MCF 10A (cell line): ENCODE measurements around the gene CNGA2. TPM values are rescaled to one million over a fixed set of nuclear protein-coding genes. Genes with fewer than 3 reads are reported as not detected.

Experiments
- BruUV-seq: library from RNA; stranded (reverse); fragments of 400-500 nt; replicated peaks from 2 replicates; lab custom pipeline; 2021; lab: Mats Ljungman, UMichigan
- CTCF ChIA-PET: fragments of 300-600 bp; sonication (Branson Sonifier 250); formaldehyde crosslinking; extraction: SDS; loops from one replicate; lab custom pipeline; 2021; ENCODE audit warnings: antibody characterized with exemption, inconsistent platforms; lab: Yijun Ruan, JAX
- POLR2A ChIA-PET: fragments of 300-600, 350-650 bp; sonication (Branson Sonifier 250); formaldehyde crosslinking; extraction: SDS; loops from one replicate; lab custom pipeline; 2020; ENCODE audit warnings: antibody characterized with exemption, inconsistent platforms; lab: Yijun Ruan, JAX
- DNase-seq: peaks from one replicate; pipeline ENCODE4 v3.0.0-alpha.2; 2018; ENCODE audit not compliant: unreplicated experiment
- H3K27ac Mint-ChIP-seq: one replicate; pipeline ENCODE4 v1.8.0; 2022; ENCODE audit warnings: mild to moderate bottlenecking, low read depth, mixed read lengths; ENCODE audit not compliant: unreplicated experiment
- H3K27me3 Mint-ChIP-seq: one replicate; pipeline ENCODE4 v1.8.0; 2022; ENCODE audit warnings: mixed read lengths; ENCODE audit not compliant: insufficient read depth, unreplicated experiment
- H3K36me3 Mint-ChIP-seq: one replicate; pipeline ENCODE4 v1.8.0; 2022; ENCODE audit warnings: mild to moderate bottlenecking, moderate library complexity, mixed read lengths; ENCODE audit not compliant: insufficient read depth, unreplicated experiment
- H3K4me1 Mint-ChIP-seq: one replicate; pipeline ENCODE4 v1.8.0; 2022; ENCODE audit warnings: mixed read lengths; ENCODE audit not compliant: insufficient read depth, unreplicated experiment
- H3K4me3 Mint-ChIP-seq: one replicate; pipeline ENCODE4 v1.8.0; 2022; ENCODE audit warnings: mild to moderate bottlenecking, moderate library complexity, mixed read lengths; ENCODE audit not compliant: unreplicated experiment
- H3K9me3 Mint-ChIP-seq: one replicate; pipeline ENCODE4 v1.8.0; 2022; ENCODE audit warnings: mixed read lengths; ENCODE audit not compliant: unreplicated experiment
- CTCF ChIP-seq: fragments of 200-600 bp; IDR thresholded peaks from one replicate; pipeline ENCODE4 v1.8.0; 2022; ENCODE audit warnings: antibody characterized with exemption, mild to moderate bottlenecking; ENCODE audit not compliant: unreplicated experiment
- intact Hi-C: fragments of 100-400 bp; cut with micrococcal nuclease; formaldehyde crosslinking; loops from 2 replicates; pipeline ENCODE4 v1.14.1; 2022
- total RNA-seq: library from RNA; stranded (reverse); gene quantifications from 2 replicates; pipeline ENCODE4 v1.2.3, GENCODE V29; 2022

CNGA2 gene
- total RNA-seq, 1 experiment from 2014 or later: not detected

- peaks cover 15% of the 10 kb centered on the region for H3K9me3 Mint-ChIP-seq
- H3K27ac Mint-ChIP-seq: no peak overlapping the region
- ChIA-PET POLR2A (no interaction called here), CTCF (interaction anchor here (0.6 kb wide), 1 partner anchor 102 kb away, joined by 3 read pairs; no protein-coding TSS in a partner anchor)
- no peak for TF ChIP-seq CTCF
- no peaks in the 10 kb centered on the region for H3K4me1 Mint-ChIP-seq
- intact Hi-C loops: no loop called here
- BruUV-seq: no TSS peak
- H3K4me3 Mint-ChIP-seq: no peak overlapping the region
- H3K36me3 Mint-ChIP-seq: no peaks in the 10 kb centered on the region
- no peak for DNase-seq
- H3K27me3 Mint-ChIP-seq: no peaks in the 10 kb centered on the region
Measured at GRCh38 chrX:151724563-151725337, 9.8 kb upstream of the CNGA2 start.

GRCh38 chrX:151725338-151725614, 9.3 kb upstream of the CNGA2 start:
- POLR2A ChIA-PET: no interaction called here
- Mint-ChIP-seq H3K4me1 (no peaks in the 10 kb centered on the region), H3K36me3 (no peaks in the 10 kb centered on the region), H3K9me3 (peaks cover 15% of the 10 kb centered on the region), H3K27ac (no peak overlapping the region), H3K27me3 (no peaks in the 10 kb centered on the region), H3K4me3 (no peak overlapping the region)
- DNase-seq: no peak
- CTCF ChIA-PET: interaction anchor here (0.6 kb wide), 1 partner anchor 101 kb away, joined by 3 read pairs; no protein-coding TSS in a partner anchor
- no peak for TF ChIP-seq CTCF
- BruUV-seq: no TSS peak
- intact Hi-C loops: no loop called here

- no peak for DNase-seq
- no peaks in the 10 kb centered on the region for H3K27me3 Mint-ChIP-seq
- TF ChIP-seq CTCF: no peak
- peaks cover 15% of the 10 kb centered on the region for H3K9me3 Mint-ChIP-seq
- ChIA-PET POLR2A (no interaction called here), CTCF (interaction anchor here (0.6 to 1.2 kb wide), 3 partner anchors 12 to 1137 kb away, joined by 3 to 5 read pairs (median 4); no protein-coding TSS in a partner anchor)
- H3K4me1 Mint-ChIP-seq: no peaks in the 10 kb centered on the region
- H3K36me3 Mint-ChIP-seq: no peaks in the 10 kb centered on the region
- intact Hi-C loops: no loop called here
- no TSS peak for BruUV-seq
- no peak overlapping the region for H3K4me3 Mint-ChIP-seq
- no peak overlapping the region for H3K27ac Mint-ChIP-seq
Measured at GRCh38 chrX:151726751-151727150, 7.8 kb upstream of the CNGA2 start.

GRCh38 chrX:151727346-151727745, 7.2 kb upstream of the CNGA2 start:
- Mint-ChIP-seq H3K27me3 (no peaks in the 10 kb centered on the region), H3K36me3 (no peaks in the 10 kb centered on the region), H3K4me1 (no peaks in the 10 kb centered on the region), H3K9me3 (peaks cover 15% of the 10 kb centered on the region), H3K4me3 (no peak overlapping the region), H3K27ac (no peak overlapping the region)
- ChIA-PET CTCF (interaction anchor here (1.2 kb wide), 1 partner anchor 13 kb away, joined by 5 read pairs; no protein-coding TSS in a partner anchor), POLR2A (no interaction called here)
- no TSS peak for BruUV-seq
- intact Hi-C loops: no loop called here
- DNase-seq: no peak
- no peak for TF ChIP-seq CTCF
